Measurements from ENCODE around the gene GRIK4. TPM values are rescaled to one million over a fixed set of nuclear protein-coding genes. Genes with fewer than 3 reads are reported as not detected.

The GRIK4 gene
- total and polyA plus RNA-seq, 4 donors: 0.41 to 4.9 (median 1.7) TPM

GRCh38 chr11:120842195-120842594 lies 330.6 kb downstream of the GRIK4 start:
- ATAC-seq (ENCODE audit: insufficient read depth, low FRiP score) (no peak), DNase-seq (no peak)
- 89 to 97% methylated on average over 1 of the region's 1 CpG for WGBS, 2 donors
- Histone ChIP-seq H3K9me3 (ENCODE audit: control insufficient read depth in 4 of 4, insufficient read depth in 3 of 4, low read length in 3 of 4) (no peaks in the 10 kb centered on the region), H3K4me3 (no peak overlapping the region), H3K27ac (ENCODE audit: low read depth in 1 of 2, low read length in 1 of 2) (no peak overlapping the region), H3K27me3 (ENCODE audit: control insufficient read depth in 3 of 3, insufficient read depth in 3 of 3, low read length in 2 of 3) (no peaks in the 10 kb centered on the region), H3K36me3 (ENCODE audit: control insufficient read depth in 4 of 4, insufficient read depth in 4 of 4, low read length in 4 of 4) (peaks cover 0 to 6% (median 0%) of the 10 kb centered on the region in 4 donors), H3K4me1 (ENCODE audit: control insufficient read depth in 5 of 5, insufficient read depth in 5 of 5, low read length in 5 of 5) (peaks cover 0 to 8% (median 0%) of the 10 kb centered on the region in 5 donors), H3K9ac (ENCODE audit: insufficient read depth in 1 of 2, low read length in 2 of 2) (no peak overlapping the region)
- TF ChIP-seq, protein P1, sequence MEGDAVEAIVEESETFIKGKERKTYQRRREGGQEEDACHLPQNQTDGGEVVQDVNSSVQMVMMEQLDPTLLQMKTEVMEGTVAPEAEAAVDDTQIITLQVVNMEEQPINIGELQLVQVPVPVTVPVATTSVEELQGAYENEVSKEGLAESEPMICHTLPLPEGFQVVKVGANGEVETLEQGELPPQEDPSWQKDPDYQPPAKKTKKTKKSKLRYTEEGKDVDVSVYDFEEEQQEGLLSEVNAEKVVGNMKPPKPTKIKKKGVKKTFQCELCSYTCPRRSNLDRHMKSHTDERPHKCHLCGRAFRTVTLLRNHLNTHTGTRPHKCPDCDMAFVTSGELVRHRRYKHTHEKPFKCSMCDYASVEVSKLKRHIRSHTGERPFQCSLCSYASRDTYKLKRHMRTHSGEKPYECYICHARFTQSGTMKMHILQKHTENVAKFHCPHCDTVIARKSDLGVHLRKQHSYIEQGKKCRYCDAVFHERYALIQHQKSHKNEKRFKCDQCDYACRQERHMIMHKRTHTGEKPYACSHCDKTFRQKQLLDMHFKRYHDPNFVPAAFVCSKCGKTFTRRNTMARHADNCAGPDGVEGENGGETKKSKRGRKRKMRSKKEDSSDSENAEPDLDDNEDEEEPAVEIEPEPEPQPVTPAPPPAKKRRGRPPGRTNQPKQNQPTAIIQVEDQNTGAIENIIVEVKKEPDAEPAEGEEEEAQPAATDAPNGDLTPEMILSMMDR (IDR thresholded peaks at IDR 0.05; ENCODE audit: control extremely low read depth, extremely low read depth): no peak

GRCh38 chr11:120853435-120853834 lies 341.9 kb downstream of the GRIK4 start:
- ATAC-seq (ENCODE audit: insufficient read depth, low FRiP score): no peak

DNA sequence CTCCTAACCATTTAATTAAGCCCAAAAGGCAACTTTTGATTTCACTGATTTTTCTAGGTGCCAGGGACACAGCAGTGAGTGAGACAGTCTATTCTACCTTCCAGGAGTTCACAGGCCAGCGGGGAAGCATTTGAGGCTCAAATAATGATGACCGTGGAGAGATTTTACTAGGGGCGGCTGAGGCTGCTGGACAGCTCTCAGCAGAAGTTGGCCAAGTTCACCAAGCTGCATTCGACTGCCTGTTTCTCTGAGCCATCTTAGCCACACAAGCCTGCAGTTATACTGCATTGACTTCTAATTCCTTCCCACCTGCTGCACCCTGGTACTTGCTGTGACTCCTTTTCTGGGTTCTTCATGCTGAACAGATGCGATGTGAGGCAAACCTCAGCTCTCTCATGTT lies 343.4 kb downstream of the GRIK4 start:
- no peaks in the 10 kb centered on the region for H3K27me3 ChIP-seq (ENCODE audit: control insufficient read depth in 3 of 3, insufficient read depth in 3 of 3, low read length in 2 of 3)
- H3K27ac ChIP-seq (ENCODE audit: low read depth in 1 of 2, low read length in 1 of 2): no peak overlapping the region
- H3K9ac ChIP-seq (ENCODE audit: insufficient read depth in 1 of 2, low read length in 2 of 2): no peak overlapping the region
- 48 to 65% methylated on average over 5 of the region's 5 CpGs for WGBS, 2 donors
- ATAC-seq (ENCODE audit: insufficient read depth, low FRiP score) (no peak), DNase-seq (peak in 1 of 3 donors; percentile 21)
- peaks cover 0 to 4% (median 0%) of the 10 kb centered on the region in 5 donors for H3K4me1 ChIP-seq (ENCODE audit: control insufficient read depth in 5 of 5, insufficient read depth in 5 of 5, low read length in 5 of 5)
- peaks cover 0 to 3% (median 0%) of the 10 kb centered on the region in 4 donors for H3K36me3 ChIP-seq (ENCODE audit: control insufficient read depth in 4 of 4, insufficient read depth in 4 of 4, low read length in 4 of 4)
- TF ChIP-seq, protein P1 (IDR thresholded peaks at IDR 0.05; ENCODE audit: control extremely low read depth, extremely low read depth): no peak
- H3K9me3 ChIP-seq (ENCODE audit: control insufficient read depth in 4 of 4, insufficient read depth in 3 of 4, low read length in 3 of 4): no peaks in the 10 kb centered on the region
- H3K4me3 ChIP-seq: no peak overlapping the region

More at GRCh38 chr11:120853435-120853834, 341.9 kb downstream of the GRIK4 start:
- TF ChIP-seq, protein P1 (IDR thresholded peaks at IDR 0.05; ENCODE audit: control extremely low read depth, extremely low read depth): no peak
- WGBS, 2 donors: 46 to 68% methylated on average over 3 of the region's 3 CpGs
- no peak overlapping the region for H3K9ac ChIP-seq (ENCODE audit: insufficient read depth in 1 of 2, low read length in 2 of 2)
- H3K27me3 ChIP-seq (ENCODE audit: control insufficient read depth in 3 of 3, insufficient read depth in 3 of 3, low read length in 2 of 3): no peaks in the 10 kb centered on the region
- H3K9me3 ChIP-seq (ENCODE audit: control insufficient read depth in 4 of 4, insufficient read depth in 3 of 4, low read length in 3 of 4): no peaks in the 10 kb centered on the region
- no peak overlapping the region for H3K4me3 ChIP-seq
- peaks cover 0 to 3% (median 0%) of the 10 kb centered on the region in 4 donors for H3K36me3 ChIP-seq (ENCODE audit: control insufficient read depth in 4 of 4, insufficient read depth in 4 of 4, low read length in 4 of 4)
- H3K27ac ChIP-seq (ENCODE audit: low read depth in 1 of 2, low read length in 1 of 2): no peak overlapping the region
- no peaks in the 10 kb centered on the region for H3K4me1 ChIP-seq (ENCODE audit: control insufficient read depth in 5 of 5, insufficient read depth in 5 of 5, low read length in 5 of 5)
- DNase-seq: no peak

DNA sequence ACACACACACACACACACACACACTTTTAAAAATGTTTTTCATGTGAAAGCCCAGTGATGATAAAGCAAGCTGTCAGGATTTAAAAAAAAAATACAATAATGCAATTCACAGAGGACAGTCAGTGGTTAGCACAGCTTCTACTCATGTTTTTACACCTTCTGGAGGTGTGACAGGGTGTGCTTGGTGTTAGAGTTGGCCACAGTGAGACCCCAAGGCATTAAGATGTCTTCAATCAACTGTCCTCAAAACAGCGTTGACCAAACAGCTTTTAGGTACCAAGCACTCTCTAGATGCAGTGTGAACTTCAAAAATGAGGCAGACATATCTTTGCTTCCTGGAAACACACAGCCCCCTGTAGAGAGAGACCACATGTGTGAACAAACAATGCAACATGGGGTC lies 346.0 kb downstream of the GRIK4 start:
- WGBS, 2 donors: 83 to 96% methylated on average over 1 of the region's 1 CpG
- TF ChIP-seq, protein P1 (IDR thresholded peaks at IDR 0.05; ENCODE audit: control extremely low read depth, extremely low read depth): no peak
- H3K27me3 ChIP-seq (ENCODE audit: control insufficient read depth in 3 of 3, insufficient read depth in 3 of 3, low read length in 2 of 3): no peaks in the 10 kb centered on the region
- peaks cover 0 to 3% (median 0%) of the 10 kb centered on the region in 4 donors for H3K36me3 ChIP-seq (ENCODE audit: control insufficient read depth in 4 of 4, insufficient read depth in 4 of 4, low read length in 4 of 4)
- no peaks in the 10 kb centered on the region for H3K9me3 ChIP-seq (ENCODE audit: control insufficient read depth in 4 of 4, insufficient read depth in 3 of 4, low read length in 3 of 4)
- no peak overlapping the region for H3K27ac ChIP-seq (ENCODE audit: low read depth in 1 of 2, low read length in 1 of 2)
- ATAC-seq (ENCODE audit: insufficient read depth, low FRiP score) (no peak), DNase-seq (no peak)
- no peak overlapping the region for H3K9ac ChIP-seq (ENCODE audit: insufficient read depth in 1 of 2, low read length in 2 of 2)
- H3K4me1 ChIP-seq (ENCODE audit: control insufficient read depth in 5 of 5, insufficient read depth in 5 of 5, low read length in 5 of 5): peaks cover 0 to 4% (median 0%) of the 10 kb centered on the region in 5 donors
- no peak overlapping the region for H3K4me3 ChIP-seq

All from lung (tissue), 12 donors.